ENCODE measurements around the gene S100A4. TPM values are rescaled to one million over a fixed set of nuclear protein-coding genes. Genes with fewer than 3 reads are reported as not detected.
"Not testable (repeated sequence)": the region's sequence is repeated elsewhere in the genome, so short reads cannot be mapped to it uniquely, and the experiment has no call there.

Gene S100A4
- total RNA-seq, 1 donor from 2014 or later: 69.3 TPM

DNA sequence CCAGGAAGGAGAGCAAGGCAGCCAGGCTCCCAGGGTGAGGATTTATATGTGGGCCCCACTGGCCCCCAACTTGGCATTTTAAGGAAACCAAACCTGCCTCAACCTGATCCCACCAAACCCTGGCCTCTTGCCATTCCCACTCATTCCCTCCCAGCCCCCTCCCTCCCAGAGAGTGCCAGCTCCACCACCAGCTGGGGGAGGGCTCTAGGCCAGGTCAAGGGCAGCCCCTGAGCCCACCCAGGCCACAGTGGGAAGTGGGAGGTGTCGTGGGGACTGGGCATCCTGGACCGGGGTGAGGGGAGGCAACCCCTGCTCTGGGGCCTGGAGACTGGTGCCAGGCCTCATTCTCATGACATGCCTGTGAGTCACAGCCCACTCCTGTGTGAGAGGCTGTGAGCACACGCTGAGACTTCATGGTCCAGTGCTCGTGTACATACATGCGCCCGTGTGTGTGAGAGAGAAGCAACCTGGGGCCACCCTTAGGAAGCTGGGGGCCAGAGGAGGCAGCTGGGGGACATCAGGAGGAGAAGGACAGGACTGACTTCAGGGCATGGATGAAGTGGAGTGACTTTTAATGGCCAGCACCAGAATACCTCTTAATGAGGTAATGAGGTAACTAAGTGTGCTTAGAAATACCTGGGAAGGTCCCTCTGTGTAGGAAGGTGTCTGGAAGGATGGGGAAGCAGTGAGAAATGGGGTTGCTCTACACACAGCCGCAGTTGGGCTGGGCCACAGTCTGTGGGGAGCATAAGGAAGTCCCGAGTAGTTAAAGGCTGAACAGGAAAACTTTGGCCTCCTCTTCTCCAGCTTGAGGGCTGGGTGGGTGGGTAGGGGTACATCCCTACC lies 20.1 kb upstream of the S100A4 start, which contains the start of gene S100A2:
TSS of gene S100A2 (minus strand) at position 316 of the 846 bp plus-strand sequence. CDS start 1,967 bp downstream, outside the sequence.
- peak within 1 kb of the TSS; percentile 74 for H3K4me2 ChIP-seq (ENCODE audit: low read length)

DNA sequence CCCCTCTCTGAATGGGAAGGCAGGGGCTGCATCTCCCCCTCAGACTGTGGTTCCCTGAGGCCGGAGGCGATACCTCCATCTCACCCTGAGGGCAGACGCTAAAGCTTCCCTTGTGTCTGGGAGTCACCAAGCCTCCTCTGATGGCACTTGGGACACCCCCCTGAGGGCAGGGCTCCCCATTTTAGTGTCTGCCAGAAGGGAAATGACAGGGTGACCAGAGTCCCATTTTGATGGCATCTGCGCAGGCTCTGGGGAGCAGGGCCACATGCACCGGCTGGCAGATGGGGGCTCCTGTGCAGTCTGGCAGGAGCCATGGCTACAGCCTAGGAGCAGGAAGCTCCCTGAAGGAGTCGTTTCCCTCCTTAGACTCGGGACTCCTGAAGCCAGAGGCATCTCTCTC lies 18.4 kb upstream of the S100A4 start:
- no peaks in the 10 kb centered on the region for H3K9me3 Mint-ChIP-seq (ENCODE audit: unreplicated experiment)
- no peaks in the 10 kb centered on the region for H3K27me3 ChIP-seq (ENCODE audit: insufficient read depth, low read length)
- no peak overlapping the region for H2AFZ ChIP-seq (ENCODE audit: low read depth, low read length)
- no peaks in the 10 kb centered on the region for H3K36me3 Mint-ChIP-seq (ENCODE audit: low read depth, unreplicated experiment)
- TF ChIP-seq, protein P1, sequence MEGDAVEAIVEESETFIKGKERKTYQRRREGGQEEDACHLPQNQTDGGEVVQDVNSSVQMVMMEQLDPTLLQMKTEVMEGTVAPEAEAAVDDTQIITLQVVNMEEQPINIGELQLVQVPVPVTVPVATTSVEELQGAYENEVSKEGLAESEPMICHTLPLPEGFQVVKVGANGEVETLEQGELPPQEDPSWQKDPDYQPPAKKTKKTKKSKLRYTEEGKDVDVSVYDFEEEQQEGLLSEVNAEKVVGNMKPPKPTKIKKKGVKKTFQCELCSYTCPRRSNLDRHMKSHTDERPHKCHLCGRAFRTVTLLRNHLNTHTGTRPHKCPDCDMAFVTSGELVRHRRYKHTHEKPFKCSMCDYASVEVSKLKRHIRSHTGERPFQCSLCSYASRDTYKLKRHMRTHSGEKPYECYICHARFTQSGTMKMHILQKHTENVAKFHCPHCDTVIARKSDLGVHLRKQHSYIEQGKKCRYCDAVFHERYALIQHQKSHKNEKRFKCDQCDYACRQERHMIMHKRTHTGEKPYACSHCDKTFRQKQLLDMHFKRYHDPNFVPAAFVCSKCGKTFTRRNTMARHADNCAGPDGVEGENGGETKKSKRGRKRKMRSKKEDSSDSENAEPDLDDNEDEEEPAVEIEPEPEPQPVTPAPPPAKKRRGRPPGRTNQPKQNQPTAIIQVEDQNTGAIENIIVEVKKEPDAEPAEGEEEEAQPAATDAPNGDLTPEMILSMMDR (IDR thresholded peaks at IDR 0.05; ENCODE audit: insufficient read depth, low read depth, low read length): no peak
- TF ChIP-seq EZH2 (IDR thresholded peaks at IDR 0.05; ENCODE audit: insufficient read depth, low read length): no peak
- DNase-seq (ENCODE audit: low read depth) (no peak), FAIRE-seq (no peak)
- H3K27ac ChIP-seq (ENCODE audit: low read depth, low read length): no peak overlapping the region
- H4K20me1 ChIP-seq (ENCODE audit: insufficient read depth, low read length): no peaks in the 10 kb centered on the region
- H3K4me1 Mint-ChIP-seq (ENCODE audit: low read depth, unreplicated experiment): peaks cover 30% of the 10 kb centered on the region
- H3K27ac Mint-ChIP-seq (ENCODE audit: unreplicated experiment): no peak overlapping the region
- H3K9ac ChIP-seq (ENCODE audit: low read length): no peak overlapping the region
- no peak overlapping the region for H3K4me3 Mint-ChIP-seq (ENCODE audit: unreplicated experiment)
- no peak overlapping the region for H3K4me3 ChIP-seq (ENCODE audit: insufficient read depth, low read depth, low read length)
- peaks cover 38% of the 10 kb centered on the region for H3K4me1 ChIP-seq (ENCODE audit: insufficient read depth, low read length)
- H3K79me2 ChIP-seq (ENCODE audit: insufficient read depth, low read length): no peaks in the 10 kb centered on the region
- H3K36me3 ChIP-seq (ENCODE audit: insufficient read depth, low read length): no peaks in the 10 kb centered on the region
- no peaks in the 10 kb centered on the region for H3K9me3 ChIP-seq (ENCODE audit: insufficient read depth, low read depth, low read length)
- H3K27me3 Mint-ChIP-seq (ENCODE audit: low read depth, unreplicated experiment): no peaks in the 10 kb centered on the region
- H3K4me2 ChIP-seq (ENCODE audit: low read length): no peak overlapping the region

More for the DNA sequence above, 20.1 kb upstream of the S100A4 start, which contains the start of gene S100A2:
- Histone ChIP-seq H3K36me3 (ENCODE audit: insufficient read depth, low read length) (no peaks in the 10 kb centered on the region), H3K79me2 (ENCODE audit: insufficient read depth, low read length) (no peaks in the 10 kb centered on the region), H4K20me1 (ENCODE audit: insufficient read depth, low read length) (no peaks in the 10 kb centered on the region), H3K4me1 (ENCODE audit: insufficient read depth, low read length) (peaks cover 38% of the 10 kb centered on the region), H2AFZ (ENCODE audit: low read depth, low read length) (peak within 1 kb of the TSS; percentile 64), H3K27ac (ENCODE audit: low read depth, low read length) (peak within 1 kb of the TSS; percentile 100), H3K4me3 (ENCODE audit: insufficient read depth, low read depth, low read length) (peak within 1 kb of the TSS; percentile 21), H3K9me3 (ENCODE audit: insufficient read depth, low read depth, low read length) (no peaks in the 10 kb centered on the region), H3K9ac (ENCODE audit: low read length) (peak within 1 kb of the TSS; percentile 94), H3K27me3 (ENCODE audit: insufficient read depth, low read length) (no peaks in the 10 kb centered on the region)
- FAIRE-seq (no peak), DNase-seq (ENCODE audit: low read depth) (peak; percentile 93)
- Mint-ChIP-seq H3K4me3 (ENCODE audit: unreplicated experiment) (peak within 1 kb of the TSS; percentile 75), H3K4me1 (ENCODE audit: low read depth, unreplicated experiment) (peaks cover 30% of the 10 kb centered on the region), H3K27ac (ENCODE audit: unreplicated experiment) (peak within 1 kb of the TSS; percentile 100), H3K27me3 (ENCODE audit: low read depth, unreplicated experiment) (no peaks in the 10 kb centered on the region), H3K36me3 (ENCODE audit: low read depth, unreplicated experiment) (no peaks in the 10 kb centered on the region), H3K9me3 (ENCODE audit: unreplicated experiment) (no peaks in the 10 kb centered on the region)
- TF ChIP-seq, protein P1 (IDR thresholded peaks at IDR 0.05; ENCODE audit: insufficient read depth, low read depth, low read length): no peak
- TF ChIP-seq EZH2 (IDR thresholded peaks at IDR 0.05; ENCODE audit: insufficient read depth, low read length): no peak

DNA sequence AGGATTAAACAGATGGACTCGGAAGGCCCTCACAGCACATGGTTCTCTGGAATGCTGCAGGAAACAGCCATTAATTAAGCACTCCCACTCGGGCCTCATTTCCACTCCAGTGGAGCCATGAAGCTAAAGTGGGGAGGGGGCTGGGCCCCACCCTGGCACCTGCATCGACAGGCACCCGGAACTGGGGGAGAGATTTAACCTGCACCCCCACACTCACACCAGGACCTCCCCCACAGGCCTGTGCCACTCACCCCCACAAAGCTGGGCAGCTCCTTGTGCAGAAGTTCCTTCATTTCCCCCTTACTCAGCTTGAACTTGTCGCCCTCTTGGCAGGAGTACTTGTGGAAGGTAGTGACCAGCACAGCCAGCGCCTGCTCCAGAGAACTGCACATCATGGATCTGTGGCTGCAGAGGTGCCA lies 17.9 kb upstream of the S100A4 start:
- Histone ChIP-seq H3K4me3 (ENCODE audit: insufficient read depth, low read depth, low read length) (no peak overlapping the region), H4K20me1 (ENCODE audit: insufficient read depth, low read length) (no peaks in the 10 kb centered on the region), H3K9me3 (ENCODE audit: insufficient read depth, low read depth, low read length) (no peaks in the 10 kb centered on the region), H3K4me2 (ENCODE audit: low read length) (no peak overlapping the region), H3K36me3 (ENCODE audit: insufficient read depth, low read length) (no peaks in the 10 kb centered on the region), H3K79me2 (ENCODE audit: insufficient read depth, low read length) (no peaks in the 10 kb centered on the region), H3K27ac (ENCODE audit: low read depth, low read length) (no peak overlapping the region), H3K9ac (ENCODE audit: low read length) (no peak overlapping the region), H2AFZ (ENCODE audit: low read depth, low read length) (no peak overlapping the region), H3K4me1 (ENCODE audit: insufficient read depth, low read length) (peaks cover 34% of the 10 kb centered on the region), H3K27me3 (ENCODE audit: insufficient read depth, low read length) (no peaks in the 10 kb centered on the region)
- Mint-ChIP-seq H3K4me1 (ENCODE audit: low read depth, unreplicated experiment) (peaks cover 28% of the 10 kb centered on the region), H3K36me3 (ENCODE audit: low read depth, unreplicated experiment) (no peaks in the 10 kb centered on the region), H3K27me3 (ENCODE audit: low read depth, unreplicated experiment) (no peaks in the 10 kb centered on the region), H3K27ac (ENCODE audit: unreplicated experiment) (no peak overlapping the region), H3K9me3 (ENCODE audit: unreplicated experiment) (no peaks in the 10 kb centered on the region), H3K4me3 (ENCODE audit: unreplicated experiment) (no peak overlapping the region)
- FAIRE-seq (no peak), DNase-seq (ENCODE audit: low read depth) (no peak)
- TF ChIP-seq EZH2 (IDR thresholded peaks at IDR 0.05; ENCODE audit: insufficient read depth, low read length): no peak
- TF ChIP-seq, protein P1 (IDR thresholded peaks at IDR 0.05; ENCODE audit: insufficient read depth, low read depth, low read length): no peak

DNA sequence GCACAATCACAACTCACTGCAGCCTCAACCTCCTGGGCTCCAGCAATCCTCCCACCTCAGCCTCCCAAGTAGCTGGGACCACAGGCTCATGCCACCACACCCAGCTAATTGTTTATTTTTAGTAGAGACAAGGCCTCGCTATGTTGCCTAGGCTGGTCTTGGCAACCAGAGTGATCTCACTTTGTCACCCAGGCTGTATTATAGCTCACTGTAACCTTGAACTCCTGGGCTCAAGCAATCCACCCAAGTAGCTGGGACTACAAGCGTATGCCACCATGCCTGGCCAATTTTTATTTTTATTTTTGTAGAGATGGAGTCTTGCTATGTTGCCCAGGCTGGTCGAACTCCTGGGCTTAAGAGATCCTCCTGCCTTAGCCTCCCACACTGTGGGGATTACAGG lies 16.4 kb upstream of the S100A4 start:
- H3K36me3 Mint-ChIP-seq (ENCODE audit: low read depth, unreplicated experiment); H2AFZ ChIP-seq (ENCODE audit: low read depth, low read length); H3K27me3 ChIP-seq (ENCODE audit: insufficient read depth, low read length); H3K4me3 ChIP-seq (ENCODE audit: insufficient read depth, low read depth, low read length); H3K27ac ChIP-seq (ENCODE audit: low read depth, low read length); DNase-seq (ENCODE audit: low read depth); H4K20me1 ChIP-seq (ENCODE audit: insufficient read depth, low read length); H3K27ac Mint-ChIP-seq (ENCODE audit: unreplicated experiment); H3K4me2 ChIP-seq (ENCODE audit: low read length); H3K9ac ChIP-seq (ENCODE audit: low read length); H3K36me3 ChIP-seq (ENCODE audit: insufficient read depth, low read length); H3K9me3 Mint-ChIP-seq (ENCODE audit: unreplicated experiment); H3K79me2 ChIP-seq (ENCODE audit: insufficient read depth, low read length); FAIRE-seq; H3K4me3 Mint-ChIP-seq (ENCODE audit: unreplicated experiment); H3K9me3 ChIP-seq (ENCODE audit: insufficient read depth, low read depth, low read length); H3K27me3 Mint-ChIP-seq (ENCODE audit: low read depth, unreplicated experiment): not testable (repeated sequence)
- peaks cover 19% of the 10 kb centered on the region for H3K4me1 ChIP-seq (ENCODE audit: insufficient read depth, low read length)
- H3K4me1 Mint-ChIP-seq (ENCODE audit: low read depth, unreplicated experiment): peaks cover 16% of the 10 kb centered on the region

All from astrocyte (in vitro differentiated cells and primary cell).